Endothelial cell of umbilical vein (primary cell): ENCODE results near the gene MAN2A1. TPM values are rescaled to one million over a fixed set of nuclear protein-coding genes. Genes with fewer than 3 reads are reported as not detected.

ENCODE experiments used
- BruUV-seq: library from RNA; stranded (reverse); fragments of 400-500 nt; replicated peaks from 2 replicates; lab custom pipeline; 2021; lab: Mats Ljungman, UMichigan
- CTCF ChIA-PET: fragments of 300-600, 350-600 bp; sonication (Branson Sonifier 250); formaldehyde crosslinking; loops from one replicate; lab custom pipeline; 2021; ENCODE audit warnings: antibody characterized with exemption, inconsistent platforms; lab: Charles Lee
- POLR2A ChIA-PET: fragments of 300-600, 350-600 bp; sonication (Branson Sonifier 250); formaldehyde crosslinking; loops from one replicate; lab custom pipeline; 2021; ENCODE audit warnings: antibody characterized with exemption, inconsistent platforms; lab: Charles Lee
- DNase-seq: peaks from one replicate; pipeline ENCODE4 v3.0.0-alpha.2; 2011; ENCODE audit warnings: low read depth, low spot score
- FAIRE-seq: peaks from 2 replicates; lab custom pipeline; 2011; peaks lifted over from hg19 to GRCh38; lab: Jason Lieb, UNC
- H2AFZ ChIP-seq: 2 replicates; pipeline ENCODE4 v1.6.0; 2012; ENCODE audit warnings: low read depth, low read length, control low read depth, inconsistent platforms
- H3K27ac ChIP-seq: 2 replicates; pipeline ENCODE4 v1.5.1; 2011; ENCODE audit warnings: low read depth, mild to moderate bottlenecking, control low read depth, low read length, moderate library complexity; ENCODE audit not compliant: insufficient read depth
- H3K27me3 ChIP-seq, 2 experiments: 2 replicates each; pipeline versions ENCODE4 v1.6.0 to v1.6.1; 2011; ENCODE audit warnings: low read length in 2 of 2, mixed read lengths in 1 of 2; ENCODE audit not compliant: control insufficient read depth in 2 of 2, insufficient read depth in 2 of 2
- H3K36me3 ChIP-seq, 2 experiments: 2 replicates in 1 of 2; 3 replicates in 1 of 2; pipeline ENCODE4 v1.5.1; 2011; ENCODE audit warnings: low read length in 2 of 2, mild to moderate bottlenecking in 1 of 2, moderate library complexity in 1 of 2; ENCODE audit not compliant: control insufficient read depth in 2 of 2, insufficient read depth in 2 of 2; ENCODE audit errors: extremely low read depth in 1 of 2
- H3K4me1 ChIP-seq: 3 replicates; pipeline ENCODE4 v1.5.1; 2011; ENCODE audit warnings: mild to moderate bottlenecking, low read length; ENCODE audit not compliant: control insufficient read depth, insufficient read depth; ENCODE audit errors: extremely low read depth
- H3K4me2 ChIP-seq: 2 replicates; pipeline ENCODE4 v1.6.1; 2011; ENCODE audit warnings: low read length, control low read depth, mixed read lengths; ENCODE audit not compliant: insufficient read depth
- H3K4me3 ChIP-seq, 3 experiments: fragments of 200-600 bp in 1 of 3; sonication (generic), shearing (Covaris generic) in 1 of 3; replicated peaks in 1 of 3; 2 replicates each; pipeline ENCODE4 v1.5.1; 2011 to 2016; ENCODE audit warnings: control low read depth in 3 of 3, low read length in 3 of 3, mild to moderate bottlenecking in 2 of 3, inconsistent platforms in 1 of 3, low read depth in 1 of 3, moderate library complexity in 1 of 3; ENCODE audit not compliant: insufficient read depth in 1 of 3
- H3K79me2 ChIP-seq: 2 replicates; pipeline ENCODE4 v1.6.0; 2012; ENCODE audit warnings: low read length, inconsistent platforms; ENCODE audit not compliant: control insufficient read depth, insufficient read depth
- H3K9ac ChIP-seq: replicated peaks from 2 replicates; pipeline ENCODE3; 2011; ENCODE audit warnings: low read length, control low read depth; ENCODE audit not compliant: insufficient read depth; ENCODE audit errors: extremely low read depth
- H3K9me1 ChIP-seq: replicated peaks from 3 replicates; pipeline ENCODE4 v1.6.0; 2011; ENCODE audit warnings: mild to moderate bottlenecking, low read length; ENCODE audit not compliant: control insufficient read depth, insufficient read depth; ENCODE audit errors: extremely low read depth
- H3K9me3 ChIP-seq: replicated peaks from 2 replicates; pipeline ENCODE4 v1.5.1; 2012; ENCODE audit warnings: low read length, inconsistent platforms; ENCODE audit not compliant: control insufficient read depth, insufficient read depth
- H4K20me1 ChIP-seq: replicated peaks from 2 replicates; pipeline ENCODE3; 2011; ENCODE audit warnings: mild to moderate bottlenecking, low read length; ENCODE audit not compliant: control insufficient read depth, insufficient read depth; ENCODE audit errors: extremely low read depth
- EZH2 ChIP-seq: IDR thresholded peaks from 2 replicates; pipeline ENCODE4 v1.6.1; 2012; ENCODE audit warnings: borderline replicate concordance, low read depth, mild to moderate bottlenecking, moderate library complexity, low read length, inconsistent platforms; ENCODE audit not compliant: severe bottlenecking
- FOS ChIP-seq: IDR thresholded peaks from 2 replicates; pipeline ENCODE4 v1.6.1; 2011; ENCODE audit warnings: mild to moderate bottlenecking, low read length, moderate library complexity, borderline replicate concordance; ENCODE audit not compliant: insufficient read depth
- GATA2 ChIP-seq: IDR thresholded peaks from 2 replicates; pipeline ENCODE4 v1.7.0; 2011; ENCODE audit warnings: low read depth, mild to moderate bottlenecking, moderate library complexity, mixed read lengths, low read length; ENCODE audit not compliant: insufficient read length, insufficient read depth
- JUN ChIP-seq: IDR thresholded peaks from 2 replicates; pipeline ENCODE4 v1.6.1; 2011; ENCODE audit warnings: borderline replicate concordance, low read depth; ENCODE audit not compliant: insufficient read length, insufficient read depth
- MYC ChIP-seq: IDR thresholded peaks from one replicate; pipeline ENCODE4 v1.6.1; 2011; ENCODE audit warnings: mild to moderate bottlenecking, low read depth, low read length
- POLR2A ChIP-seq: IDR thresholded peaks from 2 replicates; pipeline ENCODE4 v1.6.1; 2012; ENCODE audit warnings: low read depth, mild to moderate bottlenecking, control low read depth, low read length
- POLR2AphosphoS5 ChIP-seq: IDR thresholded peaks from 2 replicates; pipeline ENCODE4 v1.6.1; 2012; ENCODE audit warnings: low read depth, mild to moderate bottlenecking, control low read depth, low read length, moderate library complexity; ENCODE audit not compliant: insufficient read depth
- dilution Hi-C: fragments of 300-500 bp; cut with MboI; formaldehyde crosslinking; loops from one replicate; pipeline ENCODE4 v1.15.0; 2019; ENCODE audit warnings: low sequenced_read_pairs; ENCODE audit not compliant: extremely low pct_ligation_motif_present
- intact Hi-C: fragments of 100-400 bp; cut with micrococcal nuclease; formaldehyde crosslinking; loops from one replicate; pipeline ENCODE4 v1.10.0; 2022
- polyA plus RNA-seq, 4 experiments: library from polyadenylated mRNA; depleted of rRNA in 3 of 4; stranded (reverse) in 3 of 4; unstranded in 1 of 4; fragments of >200 nt; gene quantifications; 2 replicates each; pipeline versions ENCODE4 v1.2.1 to v1.2.3, GENCODE V29; 2011 to 2012; ENCODE audit warnings: missing spikeins in 1 of 4
- total RNA-seq: library from RNA; stranded (reverse); gene quantifications from 2 replicates; pipeline ENCODE4 v1.2.3, GENCODE V29; 2021
- TF ChIP-seq, protein P1 (sequence below), 2 donors: IDR thresholded peaks; 1 replicate in 1 of 2; 2 replicates in 1 of 2; pipeline ENCODE4 v1.5.1; 2011; ENCODE audit warnings: low read length in 2 of 2, mild to moderate bottlenecking in 2 of 2, moderate library complexity in 2 of 2, control low read depth in 1 of 2, inconsistent platforms in 1 of 2, low read depth in 1 of 2; ENCODE audit not compliant: insufficient read depth in 1 of 2; ENCODE audit errors: extremely low read depth in 1 of 2
- TF ChIP-seq, protein P2 (sequence below): IDR thresholded peaks from 2 replicates; pipeline ENCODE4 v1.6.1; 2011; ENCODE audit not compliant: insufficient read depth, insufficient read length

The MAN2A1 gene
- total and polyA plus RNA-seq, 2 donors (not counting 3 experiments of a cell fraction or from before 2014, with no cell fraction given) = 20.8 to 54.8 TPM

DNA sequence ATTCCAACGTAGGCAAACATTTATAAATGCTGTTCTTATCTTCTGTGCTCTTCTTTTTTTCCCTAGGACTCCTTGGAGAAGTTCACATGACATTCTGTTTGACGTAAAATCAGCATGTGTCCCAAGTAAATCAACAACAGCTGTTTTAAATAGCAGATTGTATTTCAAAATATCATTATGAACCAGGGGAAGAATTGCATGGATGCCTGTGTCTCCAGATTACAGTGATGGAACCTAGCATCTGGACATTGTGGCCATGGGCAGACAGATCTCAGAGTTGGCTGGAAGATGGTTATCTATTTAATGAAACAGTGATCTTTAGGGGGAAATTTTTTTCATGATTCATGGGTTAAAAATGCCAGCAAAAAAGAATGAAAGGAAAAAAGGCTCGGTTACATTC, 222.0 kb downstream of the MAN2A1 start:
- Histone ChIP-seq H3K27ac (no peak overlapping the region), H3K9me1 (no peaks in the 10 kb centered on the region), H2AFZ (no peak overlapping the region), H3K36me3 (no peaks in the 10 kb centered on the region), H3K4me1 (no peaks in the 10 kb centered on the region), H3K9me3 (no peaks in the 10 kb centered on the region), H3K4me3 (no peak overlapping the region), H3K79me2 (no peaks in the 10 kb centered on the region), H4K20me1 (no peaks in the 10 kb centered on the region), H3K27me3 (peaks cover 0 to 3% of the 10 kb centered on the region in 2 experiments), H3K4me2 (no peak overlapping the region), H3K9ac (no peak overlapping the region)
- no peak for TF ChIP-seq MYC
- no peak for TF ChIP-seq POLR2AphosphoS5
- TF ChIP-seq GATA2 = peak; percentile 13
- TF ChIP-seq POLR2A = no peak
- ChIA-PET POLR2A (no interaction called here), CTCF (no interaction called here)
- no TSS peak for BruUV-seq
- FAIRE-seq = no peak
- dilution Hi-C loops = no loop called here
- DNase-seq = no peak
- intact Hi-C loops = no loop called here

DNA sequence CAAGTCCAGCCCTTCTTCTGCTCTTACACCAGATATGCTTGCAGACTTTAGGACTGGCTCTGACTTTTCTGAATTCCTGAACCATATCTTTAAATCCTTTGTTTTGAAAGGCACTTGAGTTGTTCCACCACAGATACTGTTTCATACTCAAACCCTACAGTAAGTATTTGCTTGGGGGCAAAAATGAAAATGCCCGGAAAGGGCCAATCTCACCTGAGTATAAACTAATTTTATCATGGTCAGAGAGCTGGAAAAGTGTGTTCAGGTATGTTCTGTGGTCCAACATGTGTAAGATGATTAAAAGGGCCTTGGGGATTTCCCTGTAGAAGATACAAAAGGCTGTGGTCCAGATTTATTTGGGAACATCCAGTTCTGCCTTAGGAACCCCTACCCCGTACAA, 225.2 kb downstream of the MAN2A1 start:
- H4K20me1 ChIP-seq = no peaks in the 10 kb centered on the region
- DNase-seq (no peak), FAIRE-seq (no peak)
- TF ChIP-seq POLR2A = no peak
- TF ChIP-seq EZH2 = no peak
- no peak for TF ChIP-seq FOS
- TF ChIP-seq, protein P1, sequence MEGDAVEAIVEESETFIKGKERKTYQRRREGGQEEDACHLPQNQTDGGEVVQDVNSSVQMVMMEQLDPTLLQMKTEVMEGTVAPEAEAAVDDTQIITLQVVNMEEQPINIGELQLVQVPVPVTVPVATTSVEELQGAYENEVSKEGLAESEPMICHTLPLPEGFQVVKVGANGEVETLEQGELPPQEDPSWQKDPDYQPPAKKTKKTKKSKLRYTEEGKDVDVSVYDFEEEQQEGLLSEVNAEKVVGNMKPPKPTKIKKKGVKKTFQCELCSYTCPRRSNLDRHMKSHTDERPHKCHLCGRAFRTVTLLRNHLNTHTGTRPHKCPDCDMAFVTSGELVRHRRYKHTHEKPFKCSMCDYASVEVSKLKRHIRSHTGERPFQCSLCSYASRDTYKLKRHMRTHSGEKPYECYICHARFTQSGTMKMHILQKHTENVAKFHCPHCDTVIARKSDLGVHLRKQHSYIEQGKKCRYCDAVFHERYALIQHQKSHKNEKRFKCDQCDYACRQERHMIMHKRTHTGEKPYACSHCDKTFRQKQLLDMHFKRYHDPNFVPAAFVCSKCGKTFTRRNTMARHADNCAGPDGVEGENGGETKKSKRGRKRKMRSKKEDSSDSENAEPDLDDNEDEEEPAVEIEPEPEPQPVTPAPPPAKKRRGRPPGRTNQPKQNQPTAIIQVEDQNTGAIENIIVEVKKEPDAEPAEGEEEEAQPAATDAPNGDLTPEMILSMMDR (IDR thresholded peaks at IDR 0.05; ENCODE audit: extremely low read depth in 1 of 2, insufficient read depth in 1 of 2, low read depth in 1 of 2, low read length in 2 of 2) = no peak
- no peak for TF ChIP-seq POLR2AphosphoS5
- TF ChIP-seq, protein P2, sequence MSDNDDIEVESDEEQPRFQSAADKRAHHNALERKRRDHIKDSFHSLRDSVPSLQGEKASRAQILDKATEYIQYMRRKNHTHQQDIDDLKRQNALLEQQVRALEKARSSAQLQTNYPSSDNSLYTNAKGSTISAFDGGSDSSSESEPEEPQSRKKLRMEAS = no peak
- no peak for TF ChIP-seq GATA2
- no peak for TF ChIP-seq JUN
- no peak for TF ChIP-seq MYC
- no peak overlapping the region for H3K4me2 ChIP-seq
- no peaks in the 10 kb centered on the region for H3K9me3 ChIP-seq
- intact Hi-C loops (no loop called here), dilution Hi-C loops (no loop called here)
- H3K79me2 ChIP-seq = no peaks in the 10 kb centered on the region
- no peaks in the 10 kb centered on the region for H3K27me3 ChIP-seq
- H3K9me1 ChIP-seq = no peaks in the 10 kb centered on the region
- ChIA-PET POLR2A (no interaction called here), CTCF (interaction anchor here (1.2 kb wide), 1 partner anchor 9 kb away, joined by 3 read pairs; no protein-coding TSS in a partner anchor)
- no peak overlapping the region for H3K9ac ChIP-seq
- no TSS peak for BruUV-seq
- no peaks in the 10 kb centered on the region for H3K4me1 ChIP-seq
- H3K4me3 ChIP-seq = no peak overlapping the region
- H2AFZ ChIP-seq = no peak overlapping the region
- H3K27ac ChIP-seq = no peak overlapping the region
- no peaks in the 10 kb centered on the region for H3K36me3 ChIP-seq
